GM19328 (cell line): ENCODE data around the gene MRM2.

Experiments
- ATAC-seq: cut with Tn5 transposase; IDR thresholded peaks from one replicate; pipeline ENCODE4 v1.9.1; 2021; ENCODE audit warnings: mild to moderate bottlenecking, moderate library complexity; ENCODE audit not compliant: unreplicated experiment

MRM2 gene

DNA sequence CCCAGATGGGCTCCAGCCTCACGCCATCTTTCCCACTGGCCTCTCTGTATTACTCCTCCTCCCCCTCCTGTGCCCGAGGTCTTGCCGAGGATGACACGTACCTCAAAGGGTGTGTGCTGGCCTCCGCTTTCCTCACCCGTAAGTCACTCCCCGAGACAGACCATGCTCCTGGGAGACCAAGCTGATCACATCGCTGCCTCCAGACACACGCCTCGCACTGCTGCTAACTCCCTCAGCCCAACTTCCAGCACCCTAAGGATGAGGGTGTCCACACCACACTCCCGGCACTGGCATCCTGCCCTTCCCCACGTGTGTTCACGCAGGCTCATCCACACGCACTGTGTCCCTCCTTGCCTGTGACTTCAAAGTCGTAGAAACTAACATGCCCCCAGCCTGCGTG is 33.3 kb downstream of the MRM2 start:
- ATAC-seq, result no peak

GRCh38 chr7:2205036-2205780 is 36.8 kb downstream of the MRM2 start:
- no peak for ATAC-seq

DNA sequence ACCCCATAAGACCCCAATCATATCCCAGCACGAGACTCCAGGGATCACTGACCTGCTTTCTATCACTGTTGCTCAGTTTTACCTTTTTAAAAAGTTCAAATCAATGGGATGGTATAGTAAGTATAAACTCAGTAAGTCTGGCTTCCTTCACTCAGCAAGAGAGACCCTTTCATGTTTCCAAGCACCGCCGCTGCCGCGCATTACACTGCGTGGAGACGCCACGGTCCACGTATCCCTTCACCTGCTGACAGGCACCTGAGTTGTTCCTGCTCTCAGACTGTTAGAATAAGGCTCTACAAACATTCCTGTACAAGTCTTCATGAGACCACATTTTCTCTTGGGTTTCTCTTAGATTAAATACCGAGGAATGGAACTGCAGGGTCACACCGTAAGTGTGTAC is 37.6 kb downstream of the MRM2 start:
- no peak for ATAC-seq

- ATAC-seq, result no peak
Measured at GRCh38 chr7:2203766-2204300, 38.2 kb downstream of the MRM2 start.

DNA sequence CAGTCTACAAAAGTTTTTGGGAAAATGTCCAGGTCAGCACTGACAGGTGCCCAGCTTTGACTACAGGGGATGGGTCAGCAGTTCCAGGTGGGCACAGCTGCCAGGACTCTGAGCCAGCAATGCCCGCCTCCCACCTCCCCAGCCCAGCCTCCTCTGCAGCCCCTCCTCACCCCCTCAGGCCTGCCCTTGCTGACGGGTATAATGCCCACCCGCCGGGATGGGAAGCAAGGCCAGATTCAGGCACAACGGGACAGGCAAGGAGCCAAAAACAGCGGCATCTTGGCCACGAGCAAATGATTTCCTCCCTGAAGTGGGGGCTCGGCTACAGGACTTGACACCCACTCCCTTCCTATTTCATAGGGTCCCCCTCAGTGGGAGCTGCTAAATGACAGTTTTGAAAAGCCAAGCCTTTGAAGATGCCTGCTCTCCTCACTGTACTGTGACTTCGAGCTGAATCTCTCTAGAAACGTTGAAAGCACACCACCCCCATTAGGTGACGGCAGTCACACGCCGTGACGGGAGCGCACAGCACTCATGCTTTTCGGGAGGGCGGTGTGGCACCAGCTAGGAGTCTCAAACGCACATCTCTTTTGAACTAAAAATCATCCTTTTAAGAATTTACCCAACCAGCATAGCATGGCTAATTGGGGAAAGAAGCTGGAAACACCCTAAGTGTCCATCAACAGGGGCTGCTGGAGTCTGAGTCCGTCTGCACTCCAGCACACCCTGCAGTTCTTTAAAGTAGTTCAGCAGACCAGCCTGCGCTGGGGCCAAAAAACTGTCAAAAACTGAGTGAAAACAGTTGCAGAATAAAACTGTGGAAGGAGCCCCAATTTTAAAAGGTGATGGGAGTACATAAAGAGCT is 38.9 kb downstream of the MRM2 start:
- no peak for ATAC-seq

DNA sequence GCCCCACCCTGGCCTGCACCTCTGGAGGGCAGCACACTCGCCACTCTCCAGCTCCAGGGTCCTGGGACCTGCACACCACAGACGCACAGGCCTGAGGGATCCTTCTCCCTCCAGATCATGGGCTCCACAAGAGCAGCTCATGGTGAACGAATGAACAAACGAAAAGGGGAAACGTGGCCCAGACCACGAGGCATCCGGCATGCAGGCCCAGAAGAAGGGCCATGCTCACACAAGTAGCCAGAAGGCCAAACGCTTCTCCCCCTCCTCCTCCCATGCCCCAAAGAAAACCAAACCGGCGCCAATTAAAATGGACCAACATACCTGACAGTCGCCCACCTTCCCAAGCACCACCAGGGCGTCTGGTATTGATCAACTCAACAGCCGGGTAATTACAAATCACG is 39.6 kb downstream of the MRM2 start:
- ATAC-seq, result no peak

- ATAC-seq, result no peak
Measured at GRCh38 chr7:2201686-2202360, 40.2 kb downstream of the MRM2 start.

DNA sequence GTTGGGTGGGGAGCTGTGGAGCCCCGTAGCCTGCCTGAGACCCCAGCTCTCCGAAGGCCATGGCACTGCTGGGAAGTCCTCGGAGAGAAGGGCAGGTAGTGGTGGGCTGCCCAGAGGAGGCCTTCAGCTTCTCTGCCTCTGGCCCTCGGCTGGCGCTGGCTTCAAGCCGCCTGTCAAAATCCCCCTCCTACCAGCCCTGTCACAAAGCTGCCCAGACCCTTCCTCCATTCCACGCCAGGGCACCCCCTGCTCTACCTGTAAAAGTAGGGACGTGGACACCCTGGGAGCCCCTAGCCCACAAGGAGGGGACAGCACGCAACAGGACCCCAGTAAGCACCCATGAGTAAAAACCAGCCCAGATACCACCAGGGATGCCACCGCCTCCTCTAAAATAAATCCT is 40.9 kb downstream of the MRM2 start:
- no peak for ATAC-seq

DNA sequence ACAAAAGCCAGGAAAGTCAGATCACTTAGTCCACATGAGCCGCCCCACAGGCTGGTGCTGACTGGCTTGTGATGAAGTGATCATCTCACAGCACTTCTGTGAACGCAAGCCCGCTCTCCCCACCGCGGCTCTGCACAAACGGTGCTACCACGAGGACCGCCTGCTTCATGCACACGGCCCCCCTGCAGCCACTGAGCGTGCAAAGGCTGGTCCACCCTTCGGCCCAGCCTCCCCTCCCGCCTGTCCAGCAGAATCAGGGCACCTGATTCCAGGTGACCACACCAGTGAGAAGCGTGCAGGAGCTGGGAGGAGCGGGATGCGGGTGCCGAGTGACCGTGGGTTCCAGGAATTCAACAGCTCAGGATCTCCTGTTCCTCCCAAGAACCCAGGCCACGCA is 41.4 kb downstream of the MRM2 start:
- no peak for ATAC-seq

DNA sequence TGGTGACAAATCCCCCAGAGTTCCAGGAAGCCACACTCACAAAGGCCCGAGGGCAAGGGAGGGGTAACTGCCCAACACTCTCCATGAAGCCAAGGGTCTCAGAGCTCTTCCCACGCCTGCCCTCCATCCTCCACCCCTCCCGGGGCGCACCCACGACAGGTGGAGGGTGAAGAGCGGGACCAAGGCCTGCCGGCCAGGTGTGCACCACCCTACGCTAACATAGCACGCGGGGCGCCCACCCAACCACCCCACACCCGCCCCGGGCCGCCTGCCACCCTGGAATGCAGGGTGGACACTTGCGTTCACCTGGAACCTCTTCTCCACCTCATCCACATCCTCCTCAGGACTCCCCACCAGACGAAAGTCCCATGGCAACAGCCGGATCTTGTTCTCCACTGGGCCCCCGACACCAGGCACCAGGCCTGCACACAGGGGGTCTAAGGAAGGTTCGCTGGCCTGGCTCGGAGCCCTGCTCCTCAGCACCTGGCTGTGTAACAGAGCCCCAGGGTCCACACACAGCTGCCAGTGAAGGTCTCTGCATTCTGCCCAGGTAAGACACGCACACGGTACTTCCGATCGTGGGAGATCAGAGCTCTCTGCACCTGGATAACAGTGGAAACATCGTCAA is 41.9 kb downstream of the MRM2 start:
- no peak for ATAC-seq

- no peak for ATAC-seq
Measured at GRCh38 chr7:2199528-2199927, 42.5 kb downstream of the MRM2 start.

DNA sequence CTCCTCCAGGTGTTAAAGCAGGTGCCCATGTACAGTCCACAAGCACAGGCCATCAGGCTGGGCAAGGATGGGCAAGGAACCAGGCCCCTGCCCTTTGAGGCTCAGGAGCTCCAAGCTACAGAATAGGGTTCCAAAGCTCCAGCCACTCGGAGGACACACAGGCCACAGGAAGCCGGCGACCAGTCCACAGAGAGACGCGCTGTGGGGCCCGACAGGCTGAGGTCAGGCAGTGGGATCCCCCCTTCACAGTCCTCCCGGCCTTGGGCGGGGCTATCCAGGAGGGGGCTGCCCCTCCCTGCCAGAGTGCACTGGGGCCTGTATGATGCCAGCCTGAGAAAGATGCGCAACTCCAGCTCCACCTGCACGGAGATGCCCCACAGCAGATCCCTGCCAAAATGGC is 43.2 kb downstream of the MRM2 start:
- ATAC-seq, result no peak

DNA sequence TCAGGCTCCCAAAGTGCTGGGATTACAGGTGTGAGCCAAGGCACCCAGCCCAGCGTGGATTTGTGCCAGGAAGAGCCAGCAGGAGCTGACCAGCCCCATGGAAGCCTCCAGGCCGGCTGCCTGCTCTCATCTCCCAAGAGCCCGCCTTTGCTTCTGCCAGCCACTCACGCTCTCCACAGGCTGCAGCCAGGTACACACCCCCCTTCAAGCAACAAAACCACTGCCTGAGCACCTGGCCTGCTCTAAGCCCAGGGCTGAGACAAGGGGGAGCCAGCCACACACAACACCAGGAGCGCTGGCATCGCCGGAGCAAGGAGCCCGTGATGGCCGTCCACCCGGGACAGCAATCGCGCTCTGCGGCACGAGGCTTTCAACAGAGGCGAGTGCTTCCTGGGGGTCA is 43.8 kb downstream of the MRM2 start:
- no peak for ATAC-seq

DNA sequence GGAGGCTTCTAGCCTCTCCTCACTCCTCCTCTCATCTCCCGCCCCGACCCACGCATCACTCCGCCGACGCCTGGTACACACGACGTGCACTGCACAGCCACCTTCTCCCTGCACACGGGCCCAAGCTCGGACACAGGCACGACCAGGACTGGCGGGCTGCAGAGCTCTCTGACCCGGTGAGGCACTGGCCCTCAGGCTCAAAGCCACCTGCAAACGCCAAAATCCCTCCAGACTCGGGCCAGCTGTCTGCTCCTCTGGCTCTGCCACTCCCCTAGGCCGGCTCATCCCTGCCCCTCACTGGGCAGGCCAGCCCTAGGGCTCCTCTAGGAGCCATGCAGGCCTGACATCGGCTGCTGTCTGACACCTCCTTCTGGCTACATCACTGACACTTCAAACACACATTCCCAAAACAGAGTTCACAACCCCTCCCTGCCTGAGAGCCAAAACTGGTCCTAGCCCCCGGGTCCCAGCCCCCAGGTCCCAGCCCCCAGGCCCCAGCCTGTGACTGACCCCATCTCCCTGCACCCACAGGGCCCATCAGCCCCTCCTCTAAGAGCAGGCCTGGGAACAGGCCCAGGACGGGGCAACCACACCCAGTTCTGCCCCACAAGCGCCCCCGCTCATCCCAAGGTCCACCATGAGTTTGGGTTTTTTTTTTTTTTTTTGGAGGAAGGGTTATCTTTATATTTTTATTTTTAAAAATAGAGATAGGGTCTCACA is 44.4 kb downstream of the MRM2 start:
- ATAC-seq, result no peak

GRCh38 chr7:2196381-2197378 is 45.3 kb downstream of the MRM2 start:
- no peak for ATAC-seq

DNA sequence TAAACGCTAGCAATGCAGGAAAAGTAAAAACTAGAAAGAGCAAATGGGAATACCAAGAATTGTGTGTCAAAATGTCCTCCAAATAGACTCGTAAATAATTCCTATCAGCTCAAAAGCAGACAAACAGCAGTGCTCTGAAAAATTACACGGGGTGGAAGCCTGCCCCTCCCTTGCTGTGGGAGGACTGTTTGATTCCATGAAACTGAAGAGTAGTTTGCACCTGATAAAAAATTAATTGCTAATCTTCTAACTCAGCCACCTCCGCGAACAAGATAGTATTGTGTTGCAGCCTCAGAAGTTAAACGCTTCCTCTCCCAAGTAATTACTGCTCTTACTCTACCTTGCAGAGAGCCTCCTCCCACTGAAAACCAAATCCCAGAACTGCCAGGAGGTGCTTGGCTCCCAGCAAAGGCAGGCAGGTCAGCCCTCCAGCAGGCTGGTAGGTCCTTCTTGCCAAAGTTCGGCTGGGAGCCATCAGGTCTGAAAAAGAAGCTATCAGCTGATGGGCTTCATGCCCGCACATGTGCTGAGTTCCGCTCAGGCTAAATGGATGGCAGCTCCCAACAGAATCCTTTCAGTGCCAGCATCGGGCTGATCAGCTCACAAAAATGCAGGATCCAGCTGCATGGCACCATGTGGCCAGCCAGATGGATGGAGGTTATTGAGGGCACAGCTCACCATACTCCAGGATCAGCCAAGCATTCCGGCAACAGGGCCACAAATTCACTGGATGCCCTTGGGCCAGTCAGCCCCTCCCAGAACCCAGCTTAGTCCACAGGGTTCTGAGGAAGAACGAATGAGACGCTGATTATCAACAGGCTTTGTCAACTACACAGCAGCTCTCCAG is 46.4 kb downstream of the MRM2 start:
- no peak for ATAC-seq

DNA sequence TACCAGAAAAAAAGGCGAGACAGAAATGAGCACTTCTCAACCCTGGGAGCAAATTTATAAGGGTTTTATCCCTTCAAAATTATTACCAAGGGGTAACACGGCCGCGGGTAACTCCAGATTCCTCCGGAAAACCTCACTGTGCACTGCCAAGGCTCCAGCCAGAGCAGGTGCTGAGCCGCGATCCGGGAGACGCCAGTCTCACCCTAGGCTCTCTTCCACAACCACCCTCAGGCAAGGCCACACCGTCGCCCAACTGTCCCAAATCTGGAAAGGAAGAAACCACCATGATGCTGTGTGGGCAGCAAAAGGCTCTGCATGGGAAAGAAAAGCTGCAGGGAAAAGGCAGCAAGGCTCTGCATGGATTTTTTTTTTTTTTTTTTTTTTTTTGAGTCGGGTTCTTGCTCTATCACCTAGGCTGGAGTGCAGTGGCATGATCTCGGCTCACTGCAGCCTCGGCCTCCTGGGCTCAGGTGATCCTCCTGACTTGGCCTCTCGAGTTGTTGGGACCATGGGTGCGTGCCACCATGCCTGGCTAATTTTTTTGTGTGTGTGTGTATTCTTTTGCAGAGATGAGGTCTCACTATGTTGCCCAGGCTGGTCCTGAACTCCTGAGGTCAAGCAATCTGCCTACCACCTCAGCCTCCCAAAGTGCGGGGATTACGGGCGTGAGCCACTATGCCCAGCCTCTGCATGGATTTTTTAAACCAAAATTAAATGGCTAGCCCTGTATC is 48.3 kb downstream of the MRM2 start:
- no peak for ATAC-seq
